K562 (cell line): Measurements from ENCODE around the gene ALB. TPM values are rescaled to one million over a fixed set of nuclear protein-coding genes. Genes with fewer than 3 reads are reported as not detected.

Experiments used
- ATAC-seq: fragments of 200-7000 bp; cut with Tn5 transposase; 3 replicates; pipeline ENCODE4 v1.9.1; 2020; ENCODE audit warnings: moderate library complexity
- BruUV-seq: library from RNA; stranded (reverse); fragments of 400-500 nt; replicated peaks from 2 replicates; lab custom pipeline; 2021; lab: Mats Ljungman, UMichigan
- CTCF ChIA-PET: fragments of 300-600 bp; formaldehyde crosslinking; extraction: SDS; loops from one replicate; lab custom pipeline; 2021; ENCODE audit warnings: low intra/inter-chr PET ratio; lab: Yijun Ruan, JAX
- POLR2A ChIA-PET: fragments of 300-600, 350-650 bp; sonication (Branson Sonifier 250); formaldehyde crosslinking; extraction: SDS; loops from one replicate; lab custom pipeline; 2021; ENCODE audit warnings: antibody characterized with exemption, inconsistent platforms; lab: Yijun Ruan, JAX
- DNase-seq, 4 experiments: peaks; one replicate each; pipeline versions ENCODE4 v3.0.0 to v3.0.0-alpha.2; 2011 to 2018; ENCODE audit warnings: low spot score in 3 of 4, mixed read lengths in 3 of 4; ENCODE audit errors: extremely low read depth in 1 of 4
- FAIRE-seq: peaks from 2 replicates; lab custom pipeline; 2011; peaks lifted over from hg19 to GRCh38; lab: Jason Lieb, UNC
- H2AFZ ChIP-seq: 2 replicates; pipeline ENCODE4 v1.6.0; 2011; ENCODE audit warnings: low read depth, low read length, control low read depth, inconsistent platforms
- H3K27ac ChIP-seq: fragments of 200-600 bp; 3 replicates; pipeline ENCODE4 v1.8.0; 2011; ENCODE audit warnings: low read depth, mild to moderate bottlenecking, control low read depth, inconsistent platforms, low read length, moderate library complexity, mixed read lengths; ENCODE audit errors: extremely low read depth
- H3K27me3 ChIP-seq, 2 experiments: fragments of 300-600 bp in 1 of 2; 2 replicates in 1 of 2; 3 replicates in 1 of 2; pipeline versions ENCODE4 v1.6.0 to v1.8.0; 2011; ENCODE audit warnings: inconsistent platforms in 2 of 2, low read length in 2 of 2, mild to moderate bottlenecking in 1 of 2, mixed read lengths in 1 of 2, moderate library complexity in 1 of 2; ENCODE audit not compliant: control insufficient read depth in 2 of 2, insufficient read depth in 2 of 2
- H3K36me3 ChIP-seq: fragments of 300-600 bp; 3 replicates; pipeline ENCODE4 v1.8.0; 2011; ENCODE audit warnings: mild to moderate bottlenecking, low read length, inconsistent platforms; ENCODE audit not compliant: control insufficient read depth, insufficient read depth
- H3K4me1 ChIP-seq, 2 experiments: fragments of 200-600 bp in 1 of 2; replicated peaks in 1 of 2; 2 replicates in 1 of 2; 3 replicates in 1 of 2; pipeline versions ENCODE4 v1.5.1 to v1.8.0; 2011; ENCODE audit warnings: inconsistent platforms in 2 of 2, low read length in 2 of 2, mild to moderate bottlenecking in 1 of 2, mixed read lengths in 1 of 2, moderate library complexity in 1 of 2; ENCODE audit not compliant: control insufficient read depth in 2 of 2, insufficient read depth in 2 of 2
- H3K4me2 ChIP-seq: 2 replicates; pipeline ENCODE4 v1.6.1; 2011; ENCODE audit warnings: low read length, control low read depth, inconsistent platforms, mixed read lengths; ENCODE audit not compliant: insufficient read depth
- H3K4me3 ChIP-seq: fragments of 200-600 bp; sonication (generic), shearing (Covaris generic); 2 replicates; pipeline ENCODE4 v1.5.1; 2016; ENCODE audit warnings: control low read depth, inconsistent platforms
- H3K79me2 ChIP-seq: fragments of 200-600 bp; 3 replicates; pipeline ENCODE4 v1.8.0; 2011; ENCODE audit warnings: low read length, inconsistent platforms; ENCODE audit not compliant: control insufficient read depth, insufficient read depth
- H3K9ac ChIP-seq, 2 experiments: 2 replicates each; pipeline versions ENCODE4 v1.6.0 to v1.6.1; 2011; ENCODE audit warnings: low read depth in 2 of 2, low read length in 2 of 2, control low read depth in 1 of 2, inconsistent platforms in 1 of 2, mild to moderate bottlenecking in 1 of 2, mixed read lengths in 1 of 2; ENCODE audit not compliant: insufficient read depth in 1 of 2
- H3K9me1 ChIP-seq: one replicate; pipeline ENCODE4 v1.6.0; 2011; ENCODE audit warnings: inconsistent platforms, mild to moderate bottlenecking, low read length, moderate library complexity; ENCODE audit not compliant: control insufficient read depth, insufficient read depth
- H3K9me3 ChIP-seq: replicated peaks from 2 replicates; pipeline ENCODE4 v1.5.1; 2011; ENCODE audit warnings: low read depth, low read length, inconsistent platforms; ENCODE audit not compliant: control insufficient read depth, insufficient read depth
- H4K20me1 ChIP-seq: replicated peaks from 2 replicates; pipeline ENCODE4 v1.6.1; 2011; ENCODE audit warnings: low read length, inconsistent platforms, mixed read lengths; ENCODE audit not compliant: control insufficient read depth, insufficient read depth
- BDP1 ChIP-seq: IDR thresholded peaks from 3 replicates; pipeline ENCODE4 v1.6.1; 2011; ENCODE audit not compliant: insufficient read length, insufficient read depth
- CHD2 ChIP-seq: IDR thresholded peaks from 2 replicates; pipeline ENCODE4 v1.6.1; 2011; ENCODE audit warnings: low read depth, low read length
- ESRRB ChIP-seq: fragments of 250-450 bp; sonication (Bioruptor Pico); IDR thresholded peaks from 2 replicates; pipeline ENCODE4 v1.5.0; 2020; ENCODE audit warnings: mild to moderate bottlenecking, moderate library complexity, borderline replicate concordance
- FOXK2 ChIP-seq, 2 experiments: fragments of 450-650 bp; IDR thresholded peaks in 1 of 2; conservative IDR thresholded peaks in 1 of 2; 2 replicates each; pipeline ENCODE4 v1.6.1; 2016; ENCODE audit warnings: low read depth in 2 of 2, mild to moderate bottlenecking in 1 of 2
- PCBP2 ChIP-seq: fragments of 200-400 bp; formaldehyde crosslinking; IDR thresholded peaks from 2 replicates; pipeline ENCODE4 v1.6.1; 2018; ENCODE audit warnings: low read length, low read depth, mild to moderate bottlenecking, moderate library complexity; ENCODE audit not compliant: poor library complexity, severe bottlenecking
- ZNF57 ChIP-seq: fragments of 450-650 bp; formaldehyde crosslinking; IDR thresholded peaks from 2 replicates; pipeline ENCODE4 v1.4.0; 2020; ENCODE audit warnings: mild to moderate bottlenecking, moderate library complexity
- WGBS: fragments of 100-300 bp; shearing (Covaris generic); methylation state at CpG from one replicate; pipeline ENCODE4 v1.1.6; 2016; ENCODE audit warnings: low coverage, mixed read lengths; ENCODE audit not compliant: insufficient coverage; ENCODE audit errors: missing lambda C conversion rate; 5-methylcytosine and 5-hydroxymethylcytosine counted together
- in situ Hi-C: fragments of 300-500 bp; cut with MboI; formaldehyde crosslinking; loops from 4 replicates; pipeline ENCODE4 v1.15.0; 2018; ENCODE audit warnings: inconsistent platforms, mixed read lengths
- intact Hi-C: fragments of 100-400 bp; cut with micrococcal nuclease; formaldehyde crosslinking; loops from 2 replicates; pipeline ENCODE4 v1.14.2; 2022
- polyA plus RNA-seq, 8 experiments: library from polyadenylated mRNA; depleted of rRNA in 4 of 8; stranded (reverse) in 5 of 8; unstranded in 3 of 8; fragments of >200 nt; fragmentation: Nextera tagmentation in 2 of 8; fragmentation: Illumina TruSeq in 1 of 8; extraction: Ambion mirVana in 2 of 8; extraction: Trizol in 1 of 8; gene quantifications; 2 replicates each; pipeline versions ENCODE4 v1.2.1 to v1.2.3, GENCODE V29; 2011 to 2014; ENCODE audit warnings: inconsistent platforms in 1 of 8, missing spikeins in 1 of 8
- total RNA-seq, 7 experiments: library from RNA; depleted of rRNA in 6 of 7; stranded (reverse); fragments of >200 nt in 6 of 7; fragmentation: Illumina TruSeq in 2 of 7; extraction: Trizol in 2 of 7; gene quantifications; 2 replicates each; pipeline versions ENCODE4 v1.2.1 to v1.2.3, GENCODE V29; 2011 to 2021; ENCODE audit warnings: low replicate concordance in 1 of 7
- TF ChIP-seq, protein P1 (sequence below), 2 experiments: fragments of 450-650 bp in 1 of 2; sonication (generic) in 1 of 2; formaldehyde crosslinking in 1 of 2; IDR thresholded peaks in 1 of 2; conservative IDR thresholded peaks in 1 of 2; 2 replicates each; pipeline versions ENCODE4 v1.6.1 to v1.8.1; 2016 to 2023; ENCODE audit warnings: mild to moderate bottlenecking in 2 of 2, moderate library complexity in 2 of 2, inconsistent platforms in 1 of 2, missing genetic modification reagents in 1 of 2
- TF ChIP-seq, protein P2 (sequence below): sonication (generic); formaldehyde crosslinking; IDR thresholded peaks from 2 replicates; pipeline ENCODE4 v1.8.0; 2022; ENCODE audit warnings: missing genetic modification reagents, mild to moderate bottlenecking, borderline replicate concordance
- TF ChIP-seq, protein P3 (sequence below), 3 experiments: fragments of 200-800 bp in 1 of 3; sonication (Bioruptor generic) in 1 of 3; sonication (generic) in 1 of 3; formaldehyde crosslinking in 1 of 3; IDR thresholded peaks; 2 replicates each; pipeline versions ENCODE4 v1.6.1 to v1.8.0; 2016 to 2022; ENCODE audit warnings: mild to moderate bottlenecking in 2 of 3, missing compliant biosample characterization in 2 of 3, missing genetic modification characterization in 2 of 3, missing genetic modification reagents in 1 of 3
- TF ChIP-seq, protein P4 (sequence below): fragments of 200-800 bp; sonication (Bioruptor generic); IDR thresholded peaks from 2 replicates; pipeline ENCODE4 v1.6.1; 2017; ENCODE audit warnings: missing genetic modification characterization, missing compliant biosample characterization

The ALB gene
- total and polyA plus RNA-seq, 9 of the 15 experiments (the other 6 are each of a cell fraction or from before 2014, with no cell fraction given): 0.04 to 18.5 (median 0.20) TPM; not detected in 2

- no peak for ATAC-seq
- DNase-seq: no peak
- Histone ChIP-seq H3K79me2 (no peaks in the 10 kb centered on the region), H3K36me3 (no peaks in the 10 kb centered on the region), H3K9me1 (no peaks in the 10 kb centered on the region), H2AFZ (no peak overlapping the region), H3K9me3 (no peaks in the 10 kb centered on the region), H3K9ac (no peak overlapping the region), H3K4me3 (no peak overlapping the region), H4K20me1 (no peaks in the 10 kb centered on the region), H3K27ac (no peak overlapping the region), H3K4me1 (no peaks in the 10 kb centered on the region), H3K4me2 (no peak overlapping the region), H3K27me3 (no peaks in the 10 kb centered on the region)
- CTCF ChIA-PET: no interaction called here
- POLR2A ChIA-PET: no interaction called here
- no TSS peak for BruUV-seq
- TF ChIP-seq, protein P1, sequence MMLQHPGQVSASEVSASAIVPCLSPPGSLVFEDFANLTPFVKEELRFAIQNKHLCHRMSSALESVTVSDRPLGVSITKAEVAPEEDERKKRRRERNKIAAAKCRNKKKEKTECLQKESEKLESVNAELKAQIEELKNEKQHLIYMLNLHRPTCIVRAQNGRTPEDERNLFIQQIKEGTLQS (IDR thresholded peaks at IDR 0.05): no peak
- TF ChIP-seq, protein P1 (CRISPR knock-in tag; conservative IDR thresholded peaks at IDR 0.05): no peak
- no peak for TF ChIP-seq PCBP2
- no peak for TF ChIP-seq ESRRB (CRISPR knock-in tag)
- intact Hi-C loops: no loop called here
- in situ Hi-C loops: no loop called here
- no peak for FAIRE-seq
These were observed 17.8 kb downstream of the ALB start for GRCh38 chr4:73421708-73422457.

DNA sequence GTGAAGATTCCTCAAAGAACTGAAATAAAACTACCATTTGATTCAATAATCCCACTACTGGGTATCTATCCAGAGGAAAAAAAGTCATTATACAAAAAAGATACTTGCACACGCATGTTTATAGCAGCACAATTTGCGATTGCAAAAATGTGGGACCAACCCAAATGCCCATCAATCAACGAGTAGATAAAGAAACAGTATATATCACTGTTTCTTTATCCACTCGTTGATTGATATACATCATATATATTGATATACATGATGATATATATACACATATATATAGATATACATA lies 18.3 kb downstream of the ALB start:
- ChIA-PET CTCF (no interaction called here), POLR2A (no interaction called here)
- H3K4me3 ChIP-seq: no peak overlapping the region
- DNase-seq (no peak), FAIRE-seq (no peak), ATAC-seq (no peak)
- H3K9me3 ChIP-seq: no peaks in the 10 kb centered on the region
- H3K9ac ChIP-seq: no peak overlapping the region
- WGBS: 61% methylated on average over 4 of the region's 4 CpGs
- no peaks in the 10 kb centered on the region for H3K36me3 ChIP-seq
- H3K4me1 ChIP-seq: no peaks in the 10 kb centered on the region
- no peak overlapping the region for H2AFZ ChIP-seq
- intact Hi-C loops (no loop called here), in situ Hi-C loops (no loop called here)
- H3K27me3 ChIP-seq: no peaks in the 10 kb centered on the region
- H3K9me1 ChIP-seq: no peaks in the 10 kb centered on the region
- H3K27ac ChIP-seq: no peak overlapping the region
- H3K79me2 ChIP-seq: no peaks in the 10 kb centered on the region
- BruUV-seq: no TSS peak
- H4K20me1 ChIP-seq: no peaks in the 10 kb centered on the region
- H3K4me2 ChIP-seq: no peak overlapping the region
- TF ChIP-seq, protein P2, sequence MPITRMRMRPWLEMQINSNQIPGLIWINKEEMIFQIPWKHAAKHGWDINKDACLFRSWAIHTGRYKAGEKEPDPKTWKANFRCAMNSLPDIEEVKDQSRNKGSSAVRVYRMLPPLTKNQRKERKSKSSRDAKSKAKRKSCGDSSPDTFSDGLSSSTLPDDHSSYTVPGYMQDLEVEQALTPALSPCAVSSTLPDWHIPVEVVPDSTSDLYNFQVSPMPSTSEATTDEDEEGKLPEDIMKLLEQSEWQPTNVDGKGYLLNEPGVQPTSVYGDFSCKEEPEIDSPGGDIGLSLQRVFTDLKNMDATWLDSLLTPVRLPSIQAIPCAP: no peak
- TF ChIP-seq ZNF57 (CRISPR knock-in tag): no peak
- TF ChIP-seq CHD2: no peak
- no peak for TF ChIP-seq FOXK2 (conservative IDR thresholded peaks at IDR 0.05 in 1 of 2, IDR thresholded peaks at IDR 0.05 in 1 of 2; ENCODE audit: low read depth in 2 of 2)
- TF ChIP-seq, protein P3, sequence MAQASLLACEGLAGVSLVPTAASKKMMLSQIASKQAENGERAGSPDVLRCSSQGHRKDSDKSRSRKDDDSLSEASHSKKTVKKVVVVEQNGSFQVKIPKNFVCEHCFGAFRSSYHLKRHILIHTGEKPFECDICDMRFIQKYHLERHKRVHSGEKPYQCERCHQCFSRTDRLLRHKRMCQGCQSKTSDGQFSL (CRISPR knock-in tag; IDR thresholded peaks at IDR 0.05): no peak
- TF ChIP-seq, protein P3 (tag; IDR thresholded peaks at IDR 0.05): no peak
- TF ChIP-seq, protein P4, sequence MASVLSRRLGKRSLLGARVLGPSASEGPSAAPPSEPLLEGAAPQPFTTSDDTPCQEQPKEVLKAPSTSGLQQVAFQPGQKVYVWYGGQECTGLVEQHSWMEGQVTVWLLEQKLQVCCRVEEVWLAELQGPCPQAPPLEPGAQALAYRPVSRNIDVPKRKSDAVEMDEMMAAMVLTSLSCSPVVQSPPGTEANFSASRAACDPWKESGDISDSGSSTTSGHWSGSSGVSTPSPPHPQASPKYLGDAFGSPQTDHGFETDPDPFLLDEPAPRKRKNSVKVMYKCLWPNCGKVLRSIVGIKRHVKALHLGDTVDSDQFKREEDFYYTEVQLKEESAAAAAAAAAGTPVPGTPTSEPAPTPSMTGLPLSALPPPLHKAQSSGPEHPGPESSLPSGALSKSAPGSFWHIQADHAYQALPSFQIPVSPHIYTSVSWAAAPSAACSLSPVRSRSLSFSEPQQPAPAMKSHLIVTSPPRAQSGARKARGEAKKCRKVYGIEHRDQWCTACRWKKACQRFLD: no peak
- TF ChIP-seq BDP1: no peak
